Neural progenitor cell (in vitro differentiated cells): ENCODE measurements around the gene CTIF. TPM values are rescaled to one million over a fixed set of nuclear protein-coding genes. Genes with fewer than 3 reads are reported as not detected.

Experiments
- DNase-seq: peaks from one replicate; pipeline ENCODE4 v3.0.0-alpha.2; 2016; ENCODE audit warnings: low spot score
- H2AFZ ChIP-seq: fragments of 200-600 bp; sonication (generic); replicated peaks from 2 replicates; pipeline ENCODE4 v1.6.1; 2016; ENCODE audit warnings: antibody characterized with exemption
- H3F3A ChIP-seq: fragments of 200-600 bp; sonication (generic); 2 replicates; pipeline ENCODE4 v1.6.1; 2016; ENCODE audit warnings: antibody characterized with exemption, low read depth
- H3K27ac ChIP-seq: fragments of 200-600 bp; sonication (generic); 2 replicates; pipeline ENCODE4 v1.5.1; 2016; ENCODE audit warnings: mild to moderate bottlenecking
- H3K27me3 ChIP-seq: fragments of 200-600 bp; sonication (generic); 2 replicates; pipeline ENCODE4 v1.6.1; 2016; ENCODE audit warnings: mild to moderate bottlenecking, moderate library complexity
- H3K36me3 ChIP-seq: fragments of 200-600 bp; sonication (generic); 2 replicates; pipeline ENCODE4 v1.5.1; 2016
- H3K4me1 ChIP-seq: fragments of 200-600 bp; sonication (generic); 2 replicates; pipeline ENCODE4 v1.6.1; 2016; ENCODE audit warnings: mixed run types
- H3K4me2 ChIP-seq: fragments of 200-600 bp; sonication (generic); 2 replicates; pipeline ENCODE4 v1.6.1; 2016
- H3K4me3 ChIP-seq: fragments of 200-600 bp; sonication (generic); 2 replicates; pipeline ENCODE4 v1.5.1; 2016
- H3K79me2 ChIP-seq: fragments of 200-600 bp; sonication (generic); 2 replicates; pipeline ENCODE4 v1.6.1; 2016; ENCODE audit warnings: low read depth
- H3K9ac ChIP-seq: fragments of 200-600 bp; sonication (generic); 2 replicates; pipeline ENCODE4 v1.6.1; 2016
- H3K9me3 ChIP-seq: fragments of 200-600 bp; sonication (generic); 2 replicates; pipeline ENCODE4 v1.5.1; 2016; ENCODE audit warnings: low read depth
- H4K20me1 ChIP-seq: fragments of 200-600 bp; sonication (generic); 2 replicates; pipeline ENCODE4 v1.6.1; 2016; ENCODE audit warnings: low read depth
- H3K27ac Mint-ChIP-seq: 3 replicates; pipeline ENCODE4 v1.8.0; 2021; ENCODE audit warnings: mixed read lengths
- H3K27me3 Mint-ChIP-seq: 2 replicates; pipeline ENCODE4 v1.8.0; 2022; ENCODE audit warnings: low read depth, mild to moderate bottlenecking, inconsistent platforms, moderate library complexity, mixed read lengths; ENCODE audit not compliant: insufficient read depth
- H3K36me3 Mint-ChIP-seq: 3 replicates; pipeline ENCODE4 v1.8.0; 2021; ENCODE audit warnings: mixed read lengths
- H3K4me1 Mint-ChIP-seq: 3 replicates; pipeline ENCODE4 v1.8.0; 2021; ENCODE audit warnings: mixed read lengths
- H3K4me3 Mint-ChIP-seq: 3 replicates; pipeline ENCODE4 v1.8.0; 2021; ENCODE audit warnings: mild to moderate bottlenecking, moderate library complexity, mixed read lengths
- H3K9me3 Mint-ChIP-seq: 3 replicates; pipeline ENCODE4 v1.8.0; 2020; ENCODE audit warnings: mixed read lengths
- EZH2 ChIP-seq: fragments of 200-600 bp; sonication (generic); IDR thresholded peaks from 2 replicates; pipeline ENCODE4 v1.6.1; 2017; ENCODE audit warnings: antibody characterized with exemption, mild to moderate bottlenecking, moderate library complexity
- EZH2phosphoT487 ChIP-seq: fragments of 200-600 bp; sonication (generic); IDR thresholded peaks from 2 replicates; pipeline ENCODE4 v1.6.1; 2017; ENCODE audit warnings: antibody characterized with exemption
- total RNA-seq: library from RNA; depleted of rRNA; stranded (reverse); fragments of >200 nt; gene quantifications from 2 replicates; pipeline ENCODE4 v1.2.3, GENCODE V29; 2015; ENCODE audit warnings: low replicate concordance
- TF ChIP-seq, protein P1 (sequence below): fragments of 200-600 bp; sonication (generic); IDR thresholded peaks from 2 replicates; pipeline ENCODE4 v1.5.1; 2017; ENCODE audit warnings: antibody characterized with exemption, mild to moderate bottlenecking

The CTIF gene
- total RNA-seq, 1 donor from 2014 or later, result 17.6 TPM

DNA sequence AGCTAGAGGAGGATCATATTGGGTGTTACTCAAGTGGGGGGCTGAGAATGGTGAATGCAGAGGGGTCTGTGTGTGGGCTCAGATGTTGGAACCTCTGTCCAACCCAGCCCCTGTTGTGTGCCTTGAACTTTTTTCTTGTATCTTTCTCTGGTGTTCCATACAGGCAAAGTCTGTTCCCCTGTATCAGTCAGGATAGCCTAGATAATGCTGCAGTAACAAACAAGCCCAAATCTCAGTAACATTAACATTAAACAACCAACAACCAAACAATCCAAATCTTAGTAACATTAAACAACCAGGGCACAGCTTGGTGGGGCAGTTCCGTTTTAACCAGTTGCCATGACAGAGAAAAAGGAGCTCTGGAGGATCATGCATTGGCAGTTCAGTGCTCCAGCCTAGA lies 103.7 kb downstream of the CTIF start:
- H3K4me3 ChIP-seq, result no peak overlapping the region
- Mint-ChIP-seq H3K27ac (no peak overlapping the region), H3K4me1 (peaks cover 16% of the 10 kb centered on the region), H3K27me3 (peaks cover 3% of the 10 kb centered on the region), H3K36me3 (peaks cover 5% of the 10 kb centered on the region), H3K4me3 (no peak overlapping the region), H3K9me3 (peaks cover 4% of the 10 kb centered on the region)
- H3K36me3 ChIP-seq, result no peaks in the 10 kb centered on the region
- H2AFZ ChIP-seq, result no peak overlapping the region
- H3K27ac ChIP-seq, result no peak overlapping the region
- no peaks in the 10 kb centered on the region for H3K79me2 ChIP-seq
- H3K4me2 ChIP-seq, result no peak overlapping the region
- H3K9ac ChIP-seq, result no peak overlapping the region
- TF ChIP-seq EZH2 (no peak), EZH2phosphoT487 (no peak)
- TF ChIP-seq, protein P1, sequence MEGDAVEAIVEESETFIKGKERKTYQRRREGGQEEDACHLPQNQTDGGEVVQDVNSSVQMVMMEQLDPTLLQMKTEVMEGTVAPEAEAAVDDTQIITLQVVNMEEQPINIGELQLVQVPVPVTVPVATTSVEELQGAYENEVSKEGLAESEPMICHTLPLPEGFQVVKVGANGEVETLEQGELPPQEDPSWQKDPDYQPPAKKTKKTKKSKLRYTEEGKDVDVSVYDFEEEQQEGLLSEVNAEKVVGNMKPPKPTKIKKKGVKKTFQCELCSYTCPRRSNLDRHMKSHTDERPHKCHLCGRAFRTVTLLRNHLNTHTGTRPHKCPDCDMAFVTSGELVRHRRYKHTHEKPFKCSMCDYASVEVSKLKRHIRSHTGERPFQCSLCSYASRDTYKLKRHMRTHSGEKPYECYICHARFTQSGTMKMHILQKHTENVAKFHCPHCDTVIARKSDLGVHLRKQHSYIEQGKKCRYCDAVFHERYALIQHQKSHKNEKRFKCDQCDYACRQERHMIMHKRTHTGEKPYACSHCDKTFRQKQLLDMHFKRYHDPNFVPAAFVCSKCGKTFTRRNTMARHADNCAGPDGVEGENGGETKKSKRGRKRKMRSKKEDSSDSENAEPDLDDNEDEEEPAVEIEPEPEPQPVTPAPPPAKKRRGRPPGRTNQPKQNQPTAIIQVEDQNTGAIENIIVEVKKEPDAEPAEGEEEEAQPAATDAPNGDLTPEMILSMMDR, result no peak
- H3K27me3 ChIP-seq, result no peaks in the 10 kb centered on the region
- H3K4me1 ChIP-seq, result no peaks in the 10 kb centered on the region
- H4K20me1 ChIP-seq, result no peaks in the 10 kb centered on the region
- H3K9me3 ChIP-seq, result no peaks in the 10 kb centered on the region
- no peak for DNase-seq
- H3F3A ChIP-seq, result no peaks in the 10 kb centered on the region

DNA sequence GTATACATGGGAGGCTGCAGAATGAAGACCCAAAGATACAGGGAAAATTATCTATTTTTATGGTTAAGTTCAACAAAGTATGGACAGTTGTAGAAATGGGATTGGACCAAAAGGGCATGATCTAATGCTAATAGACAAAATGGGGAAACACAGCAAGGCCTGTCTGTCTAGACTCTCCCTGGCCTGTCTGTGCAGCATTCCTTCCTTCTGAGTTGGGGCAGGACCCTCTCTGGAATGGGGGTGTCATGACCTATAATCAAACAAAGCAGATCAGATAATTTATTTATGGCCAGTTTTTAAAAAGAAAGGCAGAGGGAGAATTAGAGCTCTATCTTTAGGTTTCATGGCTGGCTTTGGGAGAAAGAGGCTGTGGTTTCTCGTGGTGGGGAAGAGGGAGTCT lies 104.4 kb downstream of the CTIF start:
- Histone ChIP-seq H2AFZ (no peak overlapping the region), H3K27ac (no peak overlapping the region), H4K20me1 (no peaks in the 10 kb centered on the region), H3K9ac (no peak overlapping the region), H3K4me1 (no peaks in the 10 kb centered on the region), H3K79me2 (no peaks in the 10 kb centered on the region), H3K4me2 (no peak overlapping the region), H3F3A (no peaks in the 10 kb centered on the region), H3K9me3 (no peaks in the 10 kb centered on the region), H3K4me3 (no peak overlapping the region), H3K36me3 (no peaks in the 10 kb centered on the region), H3K27me3 (no peaks in the 10 kb centered on the region)
- TF ChIP-seq, protein P1, result no peak
- TF ChIP-seq EZH2 (no peak), EZH2phosphoT487 (no peak)
- Mint-ChIP-seq H3K4me1 (peaks cover 16% of the 10 kb centered on the region), H3K27ac (no peak overlapping the region), H3K36me3 (peaks cover 5% of the 10 kb centered on the region), H3K27me3 (peaks cover 3% of the 10 kb centered on the region), H3K4me3 (no peak overlapping the region), H3K9me3 (peaks cover 4% of the 10 kb centered on the region)
- DNase-seq, result no peak

DNA sequence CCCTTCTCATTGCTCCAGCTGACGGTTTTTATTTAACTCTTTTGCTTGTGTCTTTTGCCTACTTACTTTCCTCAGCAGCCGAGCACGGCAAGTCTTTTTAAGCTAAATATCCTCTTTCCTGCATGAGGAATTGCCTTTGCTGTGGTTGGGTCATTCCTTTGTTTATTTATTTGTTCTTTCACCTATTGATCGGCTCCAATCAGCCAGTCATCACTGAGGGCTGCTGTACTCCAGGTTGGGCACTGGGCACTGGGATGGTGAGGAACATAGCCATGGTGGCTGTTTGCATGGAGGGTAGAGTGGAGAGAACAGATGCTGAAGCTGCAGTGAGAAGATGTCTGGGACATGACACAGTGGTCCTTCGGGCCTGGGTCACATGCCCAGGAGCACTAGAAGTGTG lies 105.2 kb downstream of the CTIF start:
- Mint-ChIP-seq H3K27me3 (peaks cover 3% of the 10 kb centered on the region), H3K4me1 (peaks cover 20% of the 10 kb centered on the region), H3K4me3 (no peak overlapping the region), H3K36me3 (peaks cover 5% of the 10 kb centered on the region), H3K27ac (no peak overlapping the region), H3K9me3 (peaks cover 4% of the 10 kb centered on the region)
- Histone ChIP-seq H3K27me3 (no peaks in the 10 kb centered on the region), H3F3A (no peaks in the 10 kb centered on the region), H3K4me2 (no peak overlapping the region), H3K36me3 (no peaks in the 10 kb centered on the region), H3K27ac (no peak overlapping the region), H3K4me1 (peaks cover under 1% of the 10 kb centered on the region), H3K9me3 (no peaks in the 10 kb centered on the region), H4K20me1 (no peaks in the 10 kb centered on the region), H3K79me2 (no peaks in the 10 kb centered on the region), H3K9ac (no peak overlapping the region), H3K4me3 (no peak overlapping the region), H2AFZ (no peak overlapping the region)
- no peak for DNase-seq
- no peak for TF ChIP-seq EZH2
- TF ChIP-seq, protein P1, result no peak
